Fibroblast of skin of right biceps (primary cell): Measurements from ENCODE around the gene LRP3.
"Not testable (repeated sequence)": the region's sequence is repeated elsewhere in the genome, so short reads cannot be mapped to it uniquely, and the experiment has no call there.

Source experiments
- DNase-seq: peaks from one replicate; pipeline ENCODE4 v3.0.0-alpha.2; 2013

Gene LRP3

GRCh38 chr19:33220115-33220514 is 26.0 kb downstream of the LRP3 start:
- no peak for DNase-seq

DNA sequence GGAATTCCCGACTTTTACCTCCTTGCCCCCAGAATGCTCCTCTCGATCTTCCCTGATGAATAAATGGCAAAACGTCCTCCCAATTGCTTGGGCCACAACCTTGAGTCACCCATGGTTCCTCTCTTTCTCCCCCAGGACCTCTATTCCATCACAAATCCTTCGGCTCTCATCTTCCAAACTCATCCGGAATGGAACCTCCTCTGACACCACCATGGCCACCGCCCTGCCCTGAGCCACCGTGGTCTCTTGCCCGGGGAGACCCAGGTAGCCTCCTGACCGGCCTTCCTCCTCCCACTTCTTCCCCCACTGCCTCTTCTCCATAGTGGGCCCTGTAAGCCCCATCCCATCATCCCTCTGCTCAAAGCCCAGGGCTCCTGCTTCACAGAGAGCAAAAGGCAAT is 26.6 kb downstream of the LRP3 start:
- no peak for DNase-seq

GRCh38 chr19:33221638-33222037 is 27.5 kb downstream of the LRP3 start:
- DNase-seq, result no peak

DNA sequence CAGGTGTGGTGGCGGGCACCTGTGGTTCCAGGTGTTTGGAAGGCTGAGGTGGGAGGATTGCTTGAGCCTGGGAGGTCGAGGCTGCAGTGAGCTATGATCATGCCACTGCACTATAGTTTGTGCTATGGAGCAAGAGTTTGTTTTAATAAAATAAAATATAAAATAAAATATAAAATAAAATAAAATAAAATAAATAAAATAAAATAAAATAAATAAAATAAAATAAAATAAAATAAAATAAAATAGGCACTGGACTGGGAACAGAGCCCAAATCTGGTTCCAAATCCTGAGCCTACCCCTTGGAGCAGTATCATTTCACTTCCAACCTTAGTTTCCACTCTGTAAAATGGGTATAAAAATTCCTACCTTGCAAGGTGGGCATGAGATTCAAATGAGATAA is 28.1 kb downstream of the LRP3 start:
- not testable (repeated sequence) for DNase-seq

DNA sequence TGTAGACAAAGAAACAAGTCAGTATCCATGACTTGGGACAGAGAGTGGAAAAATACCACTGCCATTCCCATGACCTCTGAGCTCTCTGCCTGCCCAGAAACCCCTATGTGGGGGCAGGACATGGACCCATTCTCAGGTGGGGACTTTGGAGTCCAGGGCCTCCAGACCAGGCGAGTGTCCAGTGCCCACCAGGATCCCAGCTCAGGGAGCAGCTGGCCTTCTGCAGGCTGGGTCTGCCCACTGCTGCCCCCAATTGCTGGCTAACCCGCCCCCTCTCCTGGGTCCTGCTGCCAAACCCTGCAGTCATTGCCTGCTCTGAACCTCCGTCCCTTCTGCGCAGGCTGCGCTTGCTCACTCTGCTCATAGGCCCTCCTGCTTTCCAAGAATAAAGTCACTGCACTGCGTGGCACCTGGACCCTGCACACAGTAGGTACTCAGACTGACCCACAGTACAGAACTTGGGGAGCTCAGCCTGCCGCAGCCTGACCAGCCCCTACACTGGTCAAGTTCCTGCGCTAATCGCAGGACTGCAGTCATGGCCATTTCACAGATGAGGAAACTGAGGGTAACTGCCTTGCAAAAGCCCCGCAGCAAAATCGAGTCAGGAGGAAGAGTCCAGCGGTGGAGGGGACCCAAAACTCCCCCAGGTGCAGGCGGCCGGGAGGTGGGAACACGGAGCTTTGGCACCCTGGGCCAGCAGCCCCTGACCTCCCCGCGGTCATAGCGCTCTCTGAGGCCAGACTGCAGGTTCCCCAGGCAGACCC is 30.7 kb downstream of the LRP3 start:
- no peak for DNase-seq

- DNase-seq, result no peak
Observed at GRCh38 chr19:33225458-33225926, 31.4 kb downstream of the LRP3 start, which contains the start of gene SLC7A10. SLC7A10 (minus strand) TSS chr19:33225850; CDS start chr19:33225703, 147 bp downstream.

DNA sequence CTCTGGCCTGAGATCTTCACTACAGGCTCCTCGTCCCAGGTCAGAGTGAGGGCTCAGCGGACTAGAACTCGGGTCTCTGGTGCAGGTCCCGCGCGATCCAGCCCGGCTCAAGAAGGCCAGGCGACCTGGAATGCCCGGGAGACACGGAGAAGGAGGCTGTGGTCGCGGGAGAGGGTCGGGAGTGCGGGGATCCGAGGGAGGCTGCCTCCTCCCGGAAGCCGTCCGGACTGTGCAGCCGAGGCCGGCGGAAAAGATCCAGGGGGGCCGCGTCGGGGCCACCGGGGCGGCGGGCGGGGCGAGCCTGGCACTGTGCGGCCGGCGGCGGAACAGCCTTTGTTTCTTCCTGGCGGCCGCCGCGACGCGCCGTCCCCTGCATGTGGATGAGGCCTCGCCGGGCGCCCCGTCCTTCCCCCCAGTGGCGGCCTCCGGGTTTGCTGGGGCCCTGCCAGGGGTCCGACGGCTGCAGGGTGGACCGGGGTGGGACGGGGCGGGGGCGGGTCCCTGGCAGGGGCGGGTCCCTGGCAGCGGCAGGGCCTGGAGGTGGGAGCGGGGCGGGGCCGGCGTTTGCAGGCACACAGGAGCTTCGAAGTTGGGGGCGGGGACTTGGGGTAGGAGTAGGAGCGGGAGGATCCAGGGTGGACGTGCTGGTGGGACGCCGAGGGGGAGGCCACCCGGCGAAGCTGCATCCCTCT is 32.6 kb downstream of the LRP3 start:
- peak; percentile 10 for DNase-seq

- peak; percentile 41 for DNase-seq
Observed at GRCh38 chr19:33227242-33227650, 33.1 kb downstream of the LRP3 start.

- no peak for DNase-seq
Observed at GRCh38 chr19:33227870-33228599, 33.9 kb downstream of the LRP3 start.

- DNase-seq, result no peak
Observed at GRCh38 chr19:33229962-33230361, 35.8 kb downstream of the LRP3 start.

GRCh38 chr19:33231511-33231910 is 37.4 kb downstream of the LRP3 start:
- no peak for DNase-seq

GRCh38 chr19:33232656-33233055 is 38.5 kb downstream of the LRP3 start:
- no peak for DNase-seq

DNA sequence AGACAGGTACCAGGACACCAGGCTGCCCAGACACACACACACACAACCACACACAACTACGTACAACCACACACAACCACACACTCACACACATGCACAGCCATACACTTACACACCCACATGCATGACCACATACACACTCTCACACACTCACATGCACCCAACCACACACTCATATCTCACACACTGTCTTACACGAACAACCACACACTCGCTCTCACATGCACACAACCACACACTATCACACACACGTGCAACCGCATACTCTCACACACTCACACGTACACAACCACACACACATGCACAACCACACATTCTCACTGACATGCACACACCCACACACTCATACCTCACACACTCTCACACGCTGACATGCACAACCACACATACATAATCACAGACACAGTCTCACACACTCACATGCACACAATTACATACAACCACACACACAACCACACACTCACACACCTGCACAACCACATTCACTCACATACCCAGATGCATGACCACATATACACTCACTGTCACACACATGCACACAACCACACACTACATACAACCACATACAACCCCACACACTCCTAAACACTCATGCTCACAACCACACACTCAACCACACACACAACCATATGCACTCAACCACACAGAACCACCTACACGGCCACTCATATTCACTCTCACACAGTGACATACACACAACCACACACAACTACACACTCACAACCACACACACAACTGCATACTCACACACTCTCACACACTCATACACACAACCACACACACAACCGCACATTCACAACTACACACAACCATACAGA is 39.1 kb downstream of the LRP3 start:
- no peak for DNase-seq

DNA sequence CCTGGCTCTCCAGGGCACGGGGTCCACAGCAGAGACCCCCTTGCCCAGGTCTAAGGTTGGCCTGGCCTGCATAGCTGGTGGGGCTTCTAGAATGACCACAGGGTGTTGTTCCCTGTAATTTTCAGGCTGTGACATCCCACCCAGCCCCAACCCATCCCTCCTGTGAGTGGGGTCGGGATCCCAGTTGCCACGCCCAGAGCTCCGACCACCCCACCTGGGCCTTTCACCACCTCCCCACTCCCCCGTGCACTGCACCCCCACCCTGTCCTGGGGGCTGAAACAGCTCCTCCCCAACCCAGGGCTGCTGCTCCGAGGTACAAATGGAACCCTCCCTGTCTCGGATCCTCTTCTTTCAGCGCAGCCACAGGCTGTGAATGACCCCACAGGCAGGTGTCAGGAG is 40.0 kb downstream of the LRP3 start:
- no peak for DNase-seq

DNA sequence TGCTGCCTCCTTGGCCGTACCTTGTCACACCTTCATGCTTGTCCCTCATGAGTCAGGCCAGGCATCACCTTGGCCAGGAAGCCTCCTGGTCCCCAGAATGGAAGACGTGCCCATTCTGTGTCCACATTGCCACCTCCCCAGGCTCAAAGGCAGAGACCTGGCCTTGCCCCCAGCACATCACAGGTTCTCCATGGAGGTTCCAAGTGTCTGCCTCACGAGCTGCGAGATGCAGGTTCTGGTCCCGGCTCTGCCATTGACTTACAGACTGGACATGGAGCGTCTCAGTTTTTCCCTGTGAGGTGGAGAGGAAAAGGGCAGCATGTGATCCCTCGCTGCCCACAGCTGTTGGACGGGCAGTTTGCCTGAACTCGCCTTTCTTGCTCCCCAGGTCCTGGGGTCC is 40.6 kb downstream of the LRP3 start:
- DNase-seq, result no peak

DNA sequence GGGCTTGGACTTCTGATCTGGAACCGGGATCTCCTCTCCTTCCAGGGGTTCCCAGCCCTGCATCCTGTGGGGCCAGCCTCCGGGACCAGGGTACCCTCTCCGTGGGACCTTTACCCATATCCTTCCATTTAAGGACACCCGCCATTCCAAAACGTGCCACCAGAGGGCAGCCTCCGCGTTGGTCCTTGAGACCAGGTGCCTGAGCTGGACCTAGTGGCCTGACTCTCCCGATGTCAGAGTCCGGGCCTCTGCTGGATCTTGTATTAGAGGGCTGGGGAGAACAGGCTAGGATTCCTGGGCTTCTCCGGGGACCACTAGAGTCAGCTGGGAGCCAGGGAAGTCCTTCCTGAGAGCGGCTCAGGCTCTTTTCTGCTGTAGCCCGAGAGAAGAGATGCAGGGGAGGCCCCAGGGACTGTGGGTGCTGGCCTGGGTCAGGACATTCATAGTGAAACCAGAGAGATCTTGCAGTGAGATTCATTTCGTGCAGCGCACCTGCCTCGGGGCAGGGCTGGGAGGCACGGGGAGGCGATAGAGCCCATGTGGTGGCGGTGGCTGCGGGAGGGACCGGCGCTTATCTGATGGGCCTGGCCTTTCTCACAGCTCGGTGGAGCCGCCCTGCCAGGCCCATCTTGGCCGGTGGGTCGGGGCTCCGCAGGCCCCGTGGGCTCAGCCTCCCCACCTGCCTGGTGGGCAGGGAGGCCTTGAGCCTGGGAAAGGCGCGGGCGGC is 41.3 kb downstream of the LRP3 start:
- peak; percentile 47 for DNase-seq

GRCh38 chr19:33235996-33236350 is 41.8 kb downstream of the LRP3 start:
- no peak for DNase-seq

GRCh38 chr19:33236696-33237390 is 42.7 kb downstream of the LRP3 start:
- DNase-seq, result no peak

DNA sequence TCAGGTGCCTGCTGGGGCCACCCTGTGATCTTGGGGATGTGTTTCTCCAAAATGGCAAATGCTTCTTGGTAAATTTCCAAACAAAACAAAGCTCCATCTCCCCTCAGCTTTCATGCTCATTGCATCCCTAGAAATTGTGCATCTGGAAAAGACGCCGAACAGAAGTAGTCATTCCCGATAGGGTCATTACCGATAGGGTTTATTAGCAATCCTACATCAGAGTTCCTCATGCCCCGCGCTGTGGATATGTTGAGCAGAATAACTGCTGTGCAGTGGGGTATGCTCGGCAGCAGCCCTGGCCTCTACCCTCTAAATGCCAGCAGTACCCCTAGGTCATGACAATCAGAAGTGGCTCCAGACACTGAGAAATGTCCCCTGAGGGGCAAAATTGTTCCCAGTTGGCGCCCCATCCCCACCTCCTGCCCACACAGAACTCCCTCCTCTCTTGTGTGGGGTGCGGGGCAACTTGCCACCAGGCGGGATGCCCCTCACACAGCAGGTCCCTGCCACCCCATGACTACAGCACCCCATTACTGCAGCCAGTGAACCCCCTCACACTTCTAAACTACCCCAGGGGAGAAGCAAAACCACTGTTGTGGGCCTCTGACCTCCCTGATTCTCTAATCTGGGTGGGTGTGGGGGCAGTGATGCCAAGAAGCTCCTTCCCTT is 44.5 kb downstream of the LRP3 start:
- DNase-seq, result no peak

- DNase-seq, result no peak
Observed at GRCh38 chr19:33239223-33239975, 45.3 kb downstream of the LRP3 start.
